HCT116 (cell line): ENCODE results near the gene PGD. TPM values are rescaled to one million over a fixed set of nuclear protein-coding genes. Genes with fewer than 3 reads are reported as not detected.

Experiments
- ATAC-seq: fragments of 200-7000 bp; cut with Tn5 transposase; 2 replicates; pipeline ENCODE4 v1.9.1; 2020; ENCODE audit warnings: mild to moderate bottlenecking, moderate library complexity
- BruUV-seq: library from RNA; stranded (reverse); fragments of 400-500 nt; replicated peaks from 2 replicates; lab custom pipeline; 2021; lab: Mats Ljungman, UMichigan
- CTCF ChIA-PET: fragments of 300-600 bp; sonication (Branson Sonifier 250); formaldehyde crosslinking; loops from one replicate; lab custom pipeline; 2021; ENCODE audit warnings: antibody characterized with exemption; lab: Charles Lee
- POLR2A ChIA-PET: fragments of 300-600, 350-600 bp; sonication (Branson Sonifier 250); formaldehyde crosslinking; loops from one replicate; lab custom pipeline; 2021; ENCODE audit warnings: antibody characterized with exemption; lab: Charles Lee
- RAD21 ChIA-PET, 2 experiments: fragments of 300-600 bp; sonication (Branson Sonifier 250); formaldehyde crosslinking; loops; one replicate each; lab custom pipeline; 2023; ENCODE audit warnings: low total read pairs in 2 of 2; ENCODE audit not compliant: uncharacterized antibody in 2 of 2, unreplicated experiment in 2 of 2, low non-redundant PET in 1 of 2; lab: Charles Lee
- DNase-seq: peaks from one replicate; pipeline ENCODE4 v3.0.0-alpha.2; 2010; ENCODE audit warnings: low read depth, low spot score
- H2AFZ ChIP-seq: fragments of 200-600 bp; shearing (Covaris generic), sonication (generic); 2 replicates; pipeline ENCODE4 v1.6.1; 2017; ENCODE audit warnings: low read depth, mixed run types, mixed read lengths, antibody characterized with exemption, low read length; ENCODE audit not compliant: poor library complexity, severe bottlenecking
- H3K27ac ChIP-seq: 2 replicates; pipeline ENCODE4 v1.5.1; 2012; ENCODE audit warnings: low read depth, low read length
- H3K27me3 ChIP-seq: fragments of 200-600 bp; sonication (generic); 2 replicates; pipeline ENCODE4 v1.6.1; 2016; ENCODE audit warnings: mixed run types, low read length, mixed read lengths; ENCODE audit not compliant: insufficient read depth
- H3K36me3 ChIP-seq, 2 experiments: fragments of 200-500 bp in 1 of 2; fragments of 200-600 bp in 1 of 2; sonication (Bioruptor generic) in 1 of 2; sonication (generic) in 1 of 2; 2 replicates each; pipeline versions ENCODE4 v1.5.1 to v1.6.1; 2014 to 2016; ENCODE audit warnings: low read length in 2 of 2, inconsistent platforms in 1 of 2, mixed read lengths in 1 of 2, mixed run types in 1 of 2; ENCODE audit not compliant: insufficient read depth in 2 of 2, control insufficient read depth in 1 of 2
- H3K4me1 ChIP-seq, 2 experiments: fragments of 200-600 bp in 1 of 2; sonication (generic) in 1 of 2; 2 replicates each; pipeline versions ENCODE4 v1.5.1 to v1.6.1; 2012 to 2017; ENCODE audit warnings: low read length in 2 of 2, inconsistent platforms in 1 of 2, mild to moderate bottlenecking in 1 of 2, mixed read lengths in 1 of 2, mixed run types in 1 of 2, moderate library complexity in 1 of 2; ENCODE audit not compliant: insufficient read depth in 2 of 2, control insufficient read depth in 1 of 2
- H3K4me2 ChIP-seq: fragments of 200-600 bp; sonication (generic); 2 replicates; pipeline ENCODE4 v1.6.1; 2017; ENCODE audit warnings: mixed run types, low read length, mixed read lengths
- H3K4me3 ChIP-seq, 2 experiments: fragments of 200-600 bp in 1 of 2; sonication (generic) in 1 of 2; replicated peaks in 1 of 2; 2 replicates each; pipeline ENCODE4 v1.5.1; 2011 to 2016; ENCODE audit warnings: low read length in 2 of 2, control low read depth in 1 of 2, low read depth in 1 of 2, mild to moderate bottlenecking in 1 of 2, mixed read lengths in 1 of 2, mixed run types in 1 of 2
- H3K79me2 ChIP-seq: fragments of 200-600 bp; sonication (generic); 2 replicates; pipeline ENCODE4 v1.6.1; 2017; ENCODE audit warnings: mild to moderate bottlenecking, mixed run types, low read length, moderate library complexity, mixed read lengths; ENCODE audit not compliant: insufficient read depth
- H3K9ac ChIP-seq: fragments of 200-600 bp; sonication (generic); 2 replicates; pipeline ENCODE4 v1.6.1; 2016; ENCODE audit warnings: low read length, mixed read lengths
- H3K9me2 ChIP-seq: fragments of 200-600 bp; sonication (generic), shearing (Covaris generic); 2 replicates; pipeline ENCODE4 v1.6.1; 2017; ENCODE audit warnings: mixed run types, mild to moderate bottlenecking, moderate library complexity; ENCODE audit not compliant: insufficient read depth
- H3K9me3 ChIP-seq, 2 experiments: fragments of 200-500 bp in 1 of 2; fragments of 200-600 bp in 1 of 2; sonication (Bioruptor generic) in 1 of 2; sonication (generic) in 1 of 2; 2 replicates each; pipeline ENCODE4 v1.6.1; 2014 to 2017; ENCODE audit warnings: low read length in 2 of 2, mixed read lengths in 2 of 2, inconsistent platforms in 1 of 2, low read depth in 1 of 2, mild to moderate bottlenecking in 1 of 2, mixed run types in 1 of 2, moderate library complexity in 1 of 2; ENCODE audit not compliant: control insufficient read depth in 1 of 2, insufficient read depth in 1 of 2
- H4K20me1 ChIP-seq: fragments of 200-600 bp; sonication (generic), shearing (Covaris generic); 2 replicates; pipeline ENCODE4 v1.6.1; 2017; ENCODE audit warnings: mixed run types, mild to moderate bottlenecking, moderate library complexity; ENCODE audit not compliant: insufficient read depth
- ATF3 ChIP-seq: IDR thresholded peaks from 2 replicates; pipeline ENCODE4 v1.6.1; 2012
- CEBPB ChIP-seq: IDR thresholded peaks from 2 replicates; pipeline ENCODE4 v1.6.1; 2012; ENCODE audit warnings: low read depth
- CTCF ChIP-seq, 3 experiments: fragments of 200-600 bp in 1 of 3; sonication (generic) in 1 of 3; IDR thresholded peaks in 2 of 3; conservative IDR thresholded peaks in 1 of 3; 2 replicates each; pipeline ENCODE4 v1.5.1; 2012 to 2017; ENCODE audit warnings: low read depth in 2 of 3, low read length in 2 of 3, antibody characterized with exemption in 1 of 3, borderline replicate concordance in 1 of 3, control low read depth in 1 of 3, mild to moderate bottlenecking in 1 of 3, mixed read lengths in 1 of 3, mixed run types in 1 of 3, moderate library complexity in 1 of 3; ENCODE audit not compliant: insufficient read depth in 1 of 3
- EGR1 ChIP-seq: IDR thresholded peaks from 2 replicates; pipeline ENCODE4 v1.6.1; 2012; ENCODE audit warnings: low read depth
- ELF1 ChIP-seq: IDR thresholded peaks from 2 replicates; pipeline ENCODE4 v1.6.1; 2012; ENCODE audit warnings: low read depth, borderline replicate concordance
- EZH2phosphoT487 ChIP-seq: fragments of 200-600 bp; IDR thresholded peaks from 2 replicates; pipeline ENCODE4 v1.6.1; 2018; ENCODE audit warnings: antibody characterized with exemption, borderline replicate concordance
- POLR2A ChIP-seq: IDR thresholded peaks from 2 replicates; pipeline ENCODE4 v1.7.0; 2011; ENCODE audit warnings: borderline replicate concordance; ENCODE audit not compliant: insufficient read depth, insufficient read length; ENCODE audit errors: extremely low read depth
- POLR2AphosphoS5 ChIP-seq: IDR thresholded peaks from 2 replicates; pipeline ENCODE4 v1.6.1; 2011; ENCODE audit warnings: mild to moderate bottlenecking, low read depth, low read length, moderate library complexity
- RAD21 ChIP-seq: IDR thresholded peaks from 2 replicates; pipeline ENCODE4 v1.6.1; 2012; ENCODE audit warnings: low read depth, mild to moderate bottlenecking
- REST ChIP-seq: IDR thresholded peaks from 2 replicates; pipeline ENCODE4 v1.6.1; 2012; ENCODE audit warnings: low read depth
- SIN3A ChIP-seq: IDR thresholded peaks from 2 replicates; pipeline ENCODE4 v1.6.1; 2012; ENCODE audit warnings: low read depth
- SP1 ChIP-seq: IDR thresholded peaks from 2 replicates; pipeline ENCODE4 v1.6.1; 2012; ENCODE audit warnings: low read depth
- TCF7L2 ChIP-seq: IDR thresholded peaks from 2 replicates; pipeline ENCODE4 v1.7.0; 2011; ENCODE audit warnings: borderline replicate concordance, inconsistent platforms; ENCODE audit not compliant: insufficient read depth, insufficient read length; ENCODE audit errors: extremely low read depth
- YY1 ChIP-seq: IDR thresholded peaks from 2 replicates; pipeline ENCODE4 v1.6.1; 2011; ENCODE audit warnings: low read length, low read depth, moderate library complexity, mild to moderate bottlenecking; ENCODE audit not compliant: insufficient replicate concordance; ENCODE audit errors: extremely low read depth
- ZBTB33 ChIP-seq: IDR thresholded peaks from 2 replicates; pipeline ENCODE4 v1.6.1; 2011; ENCODE audit warnings: mild to moderate bottlenecking, low read length, moderate library complexity; ENCODE audit not compliant: insufficient replicate concordance; ENCODE audit errors: extremely low read depth
- ZFX ChIP-seq: fragments of 450-650 bp; IDR thresholded peaks from 2 replicates; pipeline ENCODE4 v1.6.1; 2017
- intact Hi-C: fragments of 100-400 bp; cut with micrococcal nuclease; formaldehyde crosslinking; loops from 2 replicates; pipeline ENCODE4 v1.10.0; 2022
- total RNA-seq: library from RNA; stranded (reverse); gene quantifications from one replicate; pipeline ENCODE4 v1.2.1, GENCODE V29; 2021; ENCODE audit not compliant: unreplicated experiment

The PGD gene
- total RNA-seq, 1 experiment from 2014 or later = 144 TPM

GRCh38 chr1:10440794-10441193 lies 41.9 kb downstream of the PGD start:
- no peaks in the 10 kb centered on the region for H3K79me2 ChIP-seq
- no peaks in the 10 kb centered on the region for H3K9me2 ChIP-seq
- no peak overlapping the region for H3K4me3 ChIP-seq
- POLR2A ChIA-PET = no interaction called here
- H3K4me2 ChIP-seq = no peak overlapping the region
- no peaks in the 10 kb centered on the region for H4K20me1 ChIP-seq
- no peaks in the 10 kb centered on the region for H3K9me3 ChIP-seq
- H3K27me3 ChIP-seq = no peaks in the 10 kb centered on the region
- intact Hi-C loops = no loop called here
- RAD21 ChIA-PET = no interaction called here
- peaks cover 0 to 4% of the 10 kb centered on the region in 2 experiments; a peak in 1 of 4 replicates for H3K36me3 ChIP-seq
- H3K4me1 ChIP-seq = no peaks in the 10 kb centered on the region
- TF ChIP-seq ZFX = no peak
- no peak for TF ChIP-seq RAD21
- TF ChIP-seq SP1 = no peak
- TF ChIP-seq POLR2AphosphoS5 = no peak
- no peak for TF ChIP-seq REST
- TF ChIP-seq YY1 = no peak
- TF ChIP-seq CTCF (IDR thresholded peaks at IDR 0.05 in 2 of 3, conservative IDR thresholded peaks at IDR 0.05 in 1 of 3; ENCODE audit: borderline replicate concordance in 1 of 3, insufficient read depth in 1 of 3, low read depth in 2 of 3, low read length in 2 of 3) = no peak
- TF ChIP-seq ATF3 = no peak
- no peak for TF ChIP-seq EGR1
- TF ChIP-seq ELF1 = no peak
- no peak for TF ChIP-seq EZH2phosphoT487
- no peak for TF ChIP-seq TCF7L2
- TF ChIP-seq POLR2A = no peak
- no peak for TF ChIP-seq SIN3A
- TF ChIP-seq CEBPB = no peak
- TF ChIP-seq ZBTB33 = no peak
- TF ChIP-seq, all 23 proteins: peak for 0
- H2AFZ ChIP-seq = no peak overlapping the region
- no peak for ATAC-seq
- CTCF ChIA-PET = no interaction called here
- BruUV-seq = no TSS peak
- DNase-seq = no peak
- no peak overlapping the region for H3K27ac ChIP-seq
- H3K9ac ChIP-seq = no peak overlapping the region
